ENCODE data around the gene IQCF6.
"Not testable (repeated sequence)": the region's sequence is repeated elsewhere in the genome, so short reads cannot be mapped to it uniquely, and the experiment has no call there.

IQCF6 gene

GRCh38 chr3:51779137-51779536, at the start of gene IQCF6:
Gene IQCF6 (minus strand): TSS chr3:51779237. CDS start chr3:51779224, 13 bp downstream.
- no peak for DNase-seq

GRCh38 chr3:51828297-51828696, 49.3 kb upstream of the IQCF6 start:
- DNase-seq, result no peak

- DNase-seq, result no peak
Measured at GRCh38 chr3:51819709-51820406, 40.8 kb upstream of the IQCF6 start.

GRCh38 chr3:51819151-51819550, 40.1 kb upstream of the IQCF6 start:
- no peak for DNase-seq

GRCh38 chr3:51817375-51817774, 38.3 kb upstream of the IQCF6 start:
- no peak for DNase-seq

GRCh38 chr3:51816723-51817122, 37.7 kb upstream of the IQCF6 start:
- DNase-seq, result no peak

GRCh38 chr3:51815614-51816013, 36.6 kb upstream of the IQCF6 start:
- DNase-seq, result no peak

- no peak for DNase-seq
Measured at GRCh38 chr3:51814034-51814433, 35.0 kb upstream of the IQCF6 start.

GRCh38 chr3:51813539-51813938, 34.5 kb upstream of the IQCF6 start:
- DNase-seq, result no peak

- no peak for DNase-seq
Measured at GRCh38 chr3:51808934-51809333, 29.9 kb upstream of the IQCF6 start.

GRCh38 chr3:51802106-51802703, 23.2 kb upstream of the IQCF6 start:
- no peak for DNase-seq

- no peak for DNase-seq
Measured at GRCh38 chr3:51800750-51801125, 21.7 kb upstream of the IQCF6 start.

- no peak for DNase-seq
Measured at GRCh38 chr3:51799879-51800749, 21.1 kb upstream of the IQCF6 start.

- no peak for DNase-seq
Measured at GRCh38 chr3:51798411-51798963, 19.4 kb upstream of the IQCF6 start.

GRCh38 chr3:51796854-51797253, 17.8 kb upstream of the IQCF6 start:
- no peak for DNase-seq

- DNase-seq, result no peak
Measured at GRCh38 chr3:51794206-51794605, 15.2 kb upstream of the IQCF6 start.

GRCh38 chr3:51792206-51792605, 13.2 kb upstream of the IQCF6 start:
- no peak for DNase-seq

GRCh38 chr3:51789437-51789836, 10.4 kb upstream of the IQCF6 start:
- no peak for DNase-seq

GRCh38 chr3:51787576-51787975, 8.5 kb upstream of the IQCF6 start:
- DNase-seq, result not testable (repeated sequence)

GRCh38 chr3:51786267-51786666, 7.2 kb upstream of the IQCF6 start:
- no peak for DNase-seq

- no peak for DNase-seq
Measured at GRCh38 chr3:51778554-51778953, 483 bp downstream of the IQCF6 start.

GRCh38 chr3:51777985-51778384, 1.1 kb downstream of the IQCF6 start:
- no peak for DNase-seq

- no peak for DNase-seq
Measured at GRCh38 chr3:51773529-51774056, 5.4 kb downstream of the IQCF6 start.
